Measurements from ENCODE around the gene SH3PXD2A.

DNA sequence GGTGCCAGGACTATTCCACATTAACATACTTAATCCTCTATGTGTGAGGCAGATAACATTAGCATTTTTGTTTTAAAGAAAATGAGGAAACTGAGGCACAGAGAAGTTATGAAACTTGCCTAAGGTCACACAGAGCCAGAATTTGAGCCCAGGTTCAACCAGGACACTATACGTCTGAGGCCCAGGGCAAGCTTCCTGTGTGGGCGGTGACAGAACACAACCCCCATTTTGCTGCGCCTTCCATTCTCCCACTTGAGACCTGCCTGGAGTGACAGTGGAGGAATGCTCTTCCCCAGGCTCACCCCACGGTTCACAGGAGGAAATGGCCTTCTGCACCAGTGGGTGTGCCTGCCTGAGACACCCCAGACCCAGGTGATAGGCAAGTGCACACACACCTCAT, 164.1 kb downstream of the SH3PXD2A start:
- TF ChIP-seq, protein P1, sequence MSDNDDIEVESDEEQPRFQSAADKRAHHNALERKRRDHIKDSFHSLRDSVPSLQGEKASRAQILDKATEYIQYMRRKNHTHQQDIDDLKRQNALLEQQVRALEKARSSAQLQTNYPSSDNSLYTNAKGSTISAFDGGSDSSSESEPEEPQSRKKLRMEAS (IDR thresholded peaks at IDR 0.05; ENCODE audit: low read depth, low read length) = no peak
- TF ChIP-seq JUND (IDR thresholded peaks at IDR 0.05; ENCODE audit: low read depth, low read length) (no peak), SMC3 (IDR thresholded peaks at IDR 0.05; ENCODE audit: borderline replicate concordance, low read length) (no peak), WRNIP1 (IDR thresholded peaks at IDR 0.05; ENCODE audit: borderline replicate concordance, low read depth, low read length) (no peak)
- TF ChIP-seq, protein P2, sequence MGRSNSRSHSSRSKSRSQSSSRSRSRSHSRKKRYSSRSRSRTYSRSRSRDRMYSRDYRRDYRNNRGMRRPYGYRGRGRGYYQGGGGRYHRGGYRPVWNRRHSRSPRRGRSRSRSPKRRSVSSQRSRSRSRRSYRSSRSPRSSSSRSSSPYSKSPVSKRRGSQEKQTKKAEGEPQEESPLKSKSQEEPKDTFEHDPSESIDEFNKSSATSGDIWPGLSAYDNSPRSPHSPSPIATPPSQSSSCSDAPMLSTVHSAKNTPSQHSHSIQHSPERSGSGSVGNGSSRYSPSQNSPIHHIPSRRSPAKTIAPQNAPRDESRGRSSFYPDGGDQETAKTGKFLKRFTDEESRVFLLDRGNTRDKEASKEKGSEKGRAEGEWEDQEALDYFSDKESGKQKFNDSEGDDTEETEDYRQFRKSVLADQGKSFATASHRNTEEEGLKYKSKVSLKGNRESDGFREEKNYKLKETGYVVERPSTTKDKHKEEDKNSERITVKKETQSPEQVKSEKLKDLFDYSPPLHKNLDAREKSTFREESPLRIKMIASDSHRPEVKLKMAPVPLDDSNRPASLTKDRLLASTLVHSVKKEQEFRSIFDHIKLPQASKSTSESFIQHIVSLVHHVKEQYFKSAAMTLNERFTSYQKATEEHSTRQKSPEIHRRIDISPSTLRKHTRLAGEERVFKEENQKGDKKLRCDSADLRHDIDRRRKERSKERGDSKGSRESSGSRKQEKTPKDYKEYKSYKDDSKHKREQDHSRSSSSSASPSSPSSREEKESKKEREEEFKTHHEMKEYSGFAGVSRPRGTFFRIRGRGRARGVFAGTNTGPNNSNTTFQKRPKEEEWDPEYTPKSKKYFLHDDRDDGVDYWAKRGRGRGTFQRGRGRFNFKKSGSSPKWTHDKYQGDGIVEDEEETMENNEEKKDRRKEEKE (IDR thresholded peaks at IDR 0.05) = no peak

Data from GM12878 (cell line).